ENCODE results near the gene TRPM2.

TRPM2 gene

DNA sequence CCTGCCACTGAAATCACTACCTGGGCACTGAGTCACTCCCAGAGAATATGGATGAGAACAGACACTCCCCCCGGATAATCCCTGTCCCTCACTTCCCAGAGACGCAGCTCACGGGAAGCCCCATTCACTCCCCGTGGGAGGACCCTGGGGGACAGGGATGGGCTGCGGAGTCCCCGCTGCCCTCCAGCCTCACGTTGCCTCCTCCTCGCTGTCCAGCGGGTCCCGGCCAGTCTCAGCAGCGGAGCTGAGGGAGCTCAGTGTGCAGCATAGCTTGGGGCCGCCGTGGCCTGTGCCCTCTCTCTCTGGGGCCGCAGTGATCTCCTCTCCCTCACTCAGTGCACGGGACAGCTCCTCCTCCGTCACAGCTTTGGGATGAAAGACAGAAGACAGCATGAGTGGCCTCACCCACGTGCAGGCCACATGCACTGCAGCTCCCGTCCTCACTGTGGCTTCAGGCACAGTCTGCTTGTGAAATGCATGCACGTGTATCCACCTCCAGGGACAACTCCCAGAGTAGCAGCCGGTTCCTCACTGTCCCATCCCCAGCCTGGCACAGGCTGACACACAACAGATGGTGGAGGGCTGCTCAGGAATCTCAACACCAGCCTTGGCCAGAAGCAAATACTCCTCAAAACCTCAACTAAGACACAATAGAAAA is 21.6 kb upstream of the TRPM2 start:
- peak in 1 of 2 donors; percentile 13 for DNase-seq
- Histone ChIP-seq H3K79me2 (ENCODE audit: control insufficient read depth, insufficient read depth, low read length, poor library complexity) (no peaks in the 10 kb centered on the region), H3K18ac (ENCODE audit: low read length) (no peak overlapping the region)

GRCh38 chr21:44332383-44332782 is 21.0 kb upstream of the TRPM2 start:
- H3K4me2 ChIP-seq (ENCODE audit: low read length), result no peak overlapping the region
- no peaks in the 10 kb centered on the region for H3K9me3 ChIP-seq (ENCODE audit: insufficient read depth, low read depth, low read length)
- no peaks in the 10 kb centered on the region for H3K79me2 ChIP-seq (ENCODE audit: control insufficient read depth, insufficient read depth, low read length, poor library complexity)
- H2BK5ac ChIP-seq (ENCODE audit: low read depth, low read length, poor library complexity), result no peak overlapping the region
- H3K27ac ChIP-seq (ENCODE audit: low read depth, low read length), result no peak overlapping the region
- no peak overlapping the region for H2BK12ac ChIP-seq (ENCODE audit: low read length)
- H3K36me3 ChIP-seq (ENCODE audit: control insufficient read depth in 1 of 2, insufficient read depth in 2 of 2, low read length in 2 of 2), result peaks cover 12 to 17% of the 10 kb centered on the region in 2 experiments
- no peak overlapping the region for H2AK5ac ChIP-seq (ENCODE audit: low read length)
- no peak for DNase-seq
- H3K14ac ChIP-seq (ENCODE audit: low read length), result no peak overlapping the region
- no peak overlapping the region for H3K23ac ChIP-seq (ENCODE audit: low read length)
- no peak overlapping the region for H3K9ac ChIP-seq (ENCODE audit: low read length)
- no peak overlapping the region for H2AFZ ChIP-seq (ENCODE audit: insufficient read depth, low read length, poor library complexity)
- no CpG with 5 or more reads among the region's 17 CpGs for WGBS (ENCODE audit: extremely low coverage, insufficient coverage, insufficient read length)
- H3K4me3 ChIP-seq (ENCODE audit: low read depth, low read length), result no peak overlapping the region
- no peaks in the 10 kb centered on the region for H3K27me3 ChIP-seq (ENCODE audit: insufficient read depth, low read length)
- no peak overlapping the region for H3K4ac ChIP-seq (ENCODE audit: low read depth, low read length)
- H4K12ac ChIP-seq (ENCODE audit: low read depth, low read length), result no peak overlapping the region
- H4K91ac ChIP-seq (ENCODE audit: low read depth, low read length), result no peak overlapping the region
- H3K4me1 ChIP-seq (ENCODE audit: control insufficient read depth in 1 of 2, insufficient read depth in 2 of 2, low read length in 2 of 2), result no peaks in the 10 kb centered on the region
- no peak overlapping the region for H4K8ac ChIP-seq (ENCODE audit: low read depth, low read length)
- H3K79me1 ChIP-seq (ENCODE audit: low read length), result no peaks in the 10 kb centered on the region
- H2BK120ac ChIP-seq (ENCODE audit: insufficient read depth, low read length, poor library complexity), result no peak overlapping the region
- no peak overlapping the region for H3K18ac ChIP-seq (ENCODE audit: low read length)

More for the DNA sequence above, 21.6 kb upstream of the TRPM2 start:
- Histone ChIP-seq H4K12ac (ENCODE audit: low read depth, low read length) (no peak overlapping the region), H3K14ac (ENCODE audit: low read length) (no peak overlapping the region), H3K79me1 (ENCODE audit: low read length) (no peaks in the 10 kb centered on the region), H4K91ac (ENCODE audit: low read depth, low read length) (no peak overlapping the region), H3K9ac (ENCODE audit: low read length) (no peak overlapping the region), H3K9me3 (ENCODE audit: insufficient read depth, low read depth, low read length) (no peaks in the 10 kb centered on the region), H3K27me3 (ENCODE audit: insufficient read depth, low read length) (no peaks in the 10 kb centered on the region), H2AK5ac (ENCODE audit: low read length) (no peak overlapping the region), H3K27ac (ENCODE audit: low read depth, low read length) (no peak overlapping the region), H3K4me3 (ENCODE audit: low read depth, low read length) (no peak overlapping the region), H4K8ac (ENCODE audit: low read depth, low read length) (no peak overlapping the region), H3K4ac (ENCODE audit: low read depth, low read length) (no peak overlapping the region), H2AFZ (ENCODE audit: insufficient read depth, low read length, poor library complexity) (no peak overlapping the region), H3K4me2 (ENCODE audit: low read length) (no peak overlapping the region), H2BK12ac (ENCODE audit: low read length) (no peak overlapping the region), H2BK5ac (ENCODE audit: low read depth, low read length, poor library complexity) (no peak overlapping the region), H3K36me3 (ENCODE audit: control insufficient read depth in 1 of 2, insufficient read depth in 2 of 2, low read length in 2 of 2) (peaks cover 16 to 22% of the 10 kb centered on the region in 2 experiments), H3K23ac (ENCODE audit: low read length) (no peak overlapping the region), H3K4me1 (ENCODE audit: control insufficient read depth in 1 of 2, insufficient read depth in 2 of 2, low read length in 2 of 2) (no peaks in the 10 kb centered on the region), H2BK120ac (ENCODE audit: insufficient read depth, low read length, poor library complexity) (no peak overlapping the region)
- WGBS (ENCODE audit: extremely low coverage, insufficient coverage, insufficient read length), result no CpG with 5 or more reads among the region's 20 CpGs

GRCh38 chr21:44332965-44333364 is 20.5 kb upstream of the TRPM2 start:
- no peak overlapping the region for H3K4me3 ChIP-seq (ENCODE audit: low read depth, low read length)
- no peaks in the 10 kb centered on the region for H3K79me1 ChIP-seq (ENCODE audit: low read length)
- no peak overlapping the region for H4K91ac ChIP-seq (ENCODE audit: low read depth, low read length)
- H3K79me2 ChIP-seq (ENCODE audit: control insufficient read depth, insufficient read depth, low read length, poor library complexity), result no peaks in the 10 kb centered on the region
- no peak overlapping the region for H3K4me2 ChIP-seq (ENCODE audit: low read length)
- no peak overlapping the region for H2BK12ac ChIP-seq (ENCODE audit: low read length)
- H3K27me3 ChIP-seq (ENCODE audit: insufficient read depth, low read length), result no peaks in the 10 kb centered on the region
- H3K4ac ChIP-seq (ENCODE audit: low read depth, low read length), result no peak overlapping the region
- no peak for DNase-seq
- H3K9ac ChIP-seq (ENCODE audit: low read length), result no peak overlapping the region
- H3K18ac ChIP-seq (ENCODE audit: low read length), result no peak overlapping the region
- H4K12ac ChIP-seq (ENCODE audit: low read depth, low read length), result no peak overlapping the region
- H4K8ac ChIP-seq (ENCODE audit: low read depth, low read length), result no peak overlapping the region
- H3K4me1 ChIP-seq (ENCODE audit: control insufficient read depth in 1 of 2, insufficient read depth in 2 of 2, low read length in 2 of 2), result no peaks in the 10 kb centered on the region
- no peak overlapping the region for H3K23ac ChIP-seq (ENCODE audit: low read length)
- H3K36me3 ChIP-seq (ENCODE audit: control insufficient read depth in 1 of 2, insufficient read depth in 2 of 2, low read length in 2 of 2), result peaks cover 8 to 11% of the 10 kb centered on the region in 2 experiments
- H2AFZ ChIP-seq (ENCODE audit: insufficient read depth, low read length, poor library complexity), result no peak overlapping the region
- no peak overlapping the region for H2BK5ac ChIP-seq (ENCODE audit: low read depth, low read length, poor library complexity)
- H3K27ac ChIP-seq (ENCODE audit: low read depth, low read length), result no peak overlapping the region
- H2BK120ac ChIP-seq (ENCODE audit: insufficient read depth, low read length, poor library complexity), result no peak overlapping the region
- H2AK5ac ChIP-seq (ENCODE audit: low read length), result no peak overlapping the region
- no peak overlapping the region for H3K14ac ChIP-seq (ENCODE audit: low read length)
- no CpG with 5 or more reads among the region's 22 CpGs for WGBS (ENCODE audit: extremely low coverage, insufficient coverage, insufficient read length)
- no peaks in the 10 kb centered on the region for H3K9me3 ChIP-seq (ENCODE audit: insufficient read depth, low read depth, low read length)

- Histone ChIP-seq H2AK5ac (ENCODE audit: low read length) (no peak overlapping the region), H4K8ac (ENCODE audit: low read depth, low read length) (no peak overlapping the region), H3K79me2 (ENCODE audit: control insufficient read depth, insufficient read depth, low read length, poor library complexity) (no peaks in the 10 kb centered on the region), H3K14ac (ENCODE audit: low read length) (no peak overlapping the region), H4K91ac (ENCODE audit: low read depth, low read length) (no peak overlapping the region), H3K27ac (ENCODE audit: low read depth, low read length) (no peak overlapping the region), H3K9ac (ENCODE audit: low read length) (no peak overlapping the region), H3K27me3 (ENCODE audit: insufficient read depth, low read length) (no peaks in the 10 kb centered on the region), H3K36me3 (ENCODE audit: control insufficient read depth in 1 of 2, insufficient read depth in 2 of 2, low read length in 2 of 2) (peaks cover 8 to 11% of the 10 kb centered on the region in 2 experiments), H3K4me1 (ENCODE audit: control insufficient read depth in 1 of 2, insufficient read depth in 2 of 2, low read length in 2 of 2) (peaks cover 4% of the 10 kb centered on the region in 2 experiments), H2BK120ac (ENCODE audit: insufficient read depth, low read length, poor library complexity) (no peak overlapping the region), H2BK12ac (ENCODE audit: low read length) (no peak overlapping the region), H3K79me1 (ENCODE audit: low read length) (peaks cover 1% of the 10 kb centered on the region), H2BK5ac (ENCODE audit: low read depth, low read length, poor library complexity) (no peak overlapping the region), H3K4ac (ENCODE audit: low read depth, low read length) (no peak overlapping the region), H2AFZ (ENCODE audit: insufficient read depth, low read length, poor library complexity) (no peak overlapping the region), H4K12ac (ENCODE audit: low read depth, low read length) (no peak overlapping the region), H3K4me3 (ENCODE audit: low read depth, low read length) (no peak overlapping the region), H3K4me2 (ENCODE audit: low read length) (no peak overlapping the region), H3K23ac (ENCODE audit: low read length) (no peak overlapping the region), H3K9me3 (ENCODE audit: insufficient read depth, low read depth, low read length) (no peaks in the 10 kb centered on the region), H3K18ac (ENCODE audit: low read length) (no peak overlapping the region)
- no CpG with 5 or more reads among the region's 45 CpGs for WGBS (ENCODE audit: extremely low coverage, insufficient coverage, insufficient read length)
- DNase-seq, result no peak
Observed at GRCh38 chr21:44333509-44334328, 19.7 kb upstream of the TRPM2 start.
